ENCODE data around the gene CDK17.

DNA sequence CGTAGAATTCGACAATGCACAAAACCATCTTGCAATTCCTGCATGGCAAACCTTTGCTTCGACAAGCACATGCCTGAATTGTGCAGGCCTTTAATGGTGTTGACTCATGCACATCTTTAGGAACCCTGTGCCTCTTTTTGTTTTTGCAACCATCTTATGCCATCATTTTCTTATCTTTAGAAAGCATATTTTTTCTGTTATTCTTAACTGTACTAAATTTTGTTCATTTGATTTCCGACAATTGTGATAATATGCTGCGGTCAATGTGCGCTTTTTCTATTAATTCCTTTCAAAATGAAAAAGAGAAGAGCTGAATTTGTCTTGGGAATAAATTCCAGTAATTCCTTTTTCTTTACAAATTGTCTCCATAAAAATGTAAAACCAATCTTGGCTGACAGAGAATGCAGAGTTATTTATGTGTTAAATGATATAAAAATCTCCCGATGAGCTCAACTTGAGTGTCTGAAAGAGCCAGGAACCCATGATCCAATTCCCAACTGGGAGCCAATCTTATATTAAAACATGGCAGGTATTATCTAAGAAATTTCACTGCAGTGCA lies 20.1 kb upstream of the CDK17 start:
- no peak for TF ChIP-seq TAF1 (IDR thresholded peaks at IDR 0.05; ENCODE audit: borderline replicate concordance, insufficient read depth, low read length)
- no peak for TF ChIP-seq SIN3A (IDR thresholded peaks at IDR 0.05; ENCODE audit: borderline replicate concordance, insufficient read depth, low read length)
- no peak for TF ChIP-seq POLR2AphosphoS5 (IDR thresholded peaks at IDR 0.05; ENCODE audit: low read depth, low read length)
- TF ChIP-seq FOXP2 (optimal IDR thresholded peaks at IDR 0.05; ENCODE audit: borderline replicate concordance, extremely low read depth, extremely low read length, insufficient read depth), result no peak
